ENCODE results near the gene SH3BGRL2.
"Not testable (repeated sequence)": the region's sequence is repeated elsewhere in the genome, so short reads cannot be mapped to it uniquely, and the experiment has no call there.

- TF ChIP-seq CTCF (IDR thresholded peaks at IDR 0.05; ENCODE audit: low read length); EZH2phosphoT487 (IDR thresholded peaks at IDR 0.05; ENCODE audit: low read length); EZH2 (optimal IDR thresholded peaks at IDR 0.05; ENCODE audit: low read depth, low read length): not testable (repeated sequence)
Measured at GRCh38 chr6:79663655-79664054, 32.5 kb downstream of the SH3BGRL2 start.

All from MM.1S (cell line).